Measurements from ENCODE around the gene FCN1.

GRCh38 chr9:134880484-134881312 is 37.0 kb downstream of the FCN1 start, which contains the start of gene FCN2:
- TF ChIP-seq EP300 (IDR thresholded peaks at IDR 0.05) (no peak), POLR2A (IDR thresholded peaks at IDR 0.05) (no peak), CTCF (IDR thresholded peaks at IDR 0.05) (no peak)
